ENCODE data around the gene BCR.

GRCh38 chr22:23225337-23225723 is 45.0 kb downstream of the BCR start:
- TF ChIP-seq CTCF (IDR thresholded peaks at IDR 0.05) (no peak), POLR2A (IDR thresholded peaks at IDR 0.05) (no peak)
